ENCODE results near the gene PLA2G2E.

PLA2G2E gene

DNA sequence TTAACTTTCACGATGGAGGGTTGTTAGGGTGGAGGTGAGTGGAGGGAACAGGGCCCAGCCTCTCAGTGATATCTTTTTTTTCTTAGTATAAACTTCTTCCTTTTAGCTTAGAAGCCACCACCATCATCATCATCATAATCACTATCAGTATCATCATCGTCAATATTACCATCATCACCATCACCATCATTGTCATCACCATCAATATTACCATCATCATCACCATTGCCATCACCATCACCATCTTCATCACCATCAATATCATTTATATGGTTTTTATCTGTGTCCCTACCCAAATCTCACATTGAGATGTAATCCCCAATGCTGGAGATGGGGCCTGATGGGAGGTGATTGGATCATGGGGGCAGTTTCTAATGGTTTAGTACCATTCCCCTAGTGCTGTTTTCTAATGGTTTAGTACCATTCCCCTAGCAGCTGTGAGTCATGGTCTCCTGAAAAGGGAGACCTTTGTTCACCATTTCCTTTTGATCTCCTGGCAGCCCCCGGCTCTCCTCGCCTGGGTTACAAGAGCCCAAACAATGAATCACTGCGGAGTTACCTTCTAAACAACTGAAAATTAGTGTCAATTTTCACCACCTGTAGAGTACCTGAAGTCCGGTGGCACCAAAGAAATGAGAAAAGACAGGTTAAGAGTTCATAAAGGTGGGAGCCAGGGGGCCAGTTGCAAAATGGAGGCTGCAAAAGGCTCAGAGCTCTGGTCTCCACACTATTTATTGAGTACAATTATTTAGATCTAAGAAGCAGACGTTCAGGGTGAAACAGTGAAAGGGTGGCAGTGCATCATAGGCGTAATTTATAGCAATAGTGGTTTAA, 3.1 kb upstream of the PLA2G2E start:
- DNase-seq, result no peak

- no peak for DNase-seq
Measured at GRCh38 chr1:19925342-19926070, 2.1 kb upstream of the PLA2G2E start.

- DNase-seq, result no peak
Measured at GRCh38 chr1:19923953-19924346, 533 bp upstream of the PLA2G2E start.

DNA sequence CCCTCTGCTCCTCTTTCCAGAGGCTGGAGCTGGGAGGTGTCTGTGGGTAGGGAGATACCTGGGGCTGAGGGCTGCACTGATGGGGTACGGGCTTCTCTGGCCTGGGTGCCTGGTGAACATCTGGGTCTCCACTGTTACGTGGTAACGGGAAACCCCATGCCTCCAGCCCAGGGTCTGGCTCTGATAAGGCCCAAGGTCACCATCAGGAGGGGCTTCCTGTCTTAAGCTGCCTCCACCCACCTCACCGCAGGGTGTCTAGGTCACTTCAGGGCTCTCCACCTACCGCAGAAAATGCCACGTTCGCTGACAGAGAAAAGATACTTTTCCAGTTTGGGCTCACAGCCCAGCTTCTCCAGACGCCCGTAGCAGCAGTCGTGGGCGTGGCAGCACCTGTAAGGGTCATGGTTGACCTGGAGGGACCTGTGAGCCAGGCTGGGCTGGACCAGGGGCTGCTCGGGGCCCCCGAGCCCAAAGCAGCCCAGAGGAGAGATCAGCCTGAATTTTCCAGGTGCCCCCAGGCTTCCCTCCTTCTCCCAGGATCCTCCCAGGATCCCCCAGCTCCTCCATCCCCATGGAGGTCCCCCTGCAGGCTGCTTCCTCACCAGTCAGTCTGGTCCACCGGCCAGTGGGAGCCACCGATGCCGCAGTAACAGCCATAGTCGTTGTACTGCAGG, 1.3 kb downstream of the PLA2G2E start:
- no peak for DNase-seq

- no peak for DNase-seq
Measured at GRCh38 chr1:19921310-19921709, 2.1 kb downstream of the PLA2G2E start.

GRCh38 chr1:19920132-19920710, 3.2 kb downstream of the PLA2G2E start:
- DNase-seq, result no peak

- peak; percentile 84 for DNase-seq
Measured at GRCh38 chr1:19918057-19918456, 5.4 kb downstream of the PLA2G2E start.

GRCh38 chr1:19910650-19911049, 12.8 kb downstream of the PLA2G2E start:
- no peak for DNase-seq

DNA sequence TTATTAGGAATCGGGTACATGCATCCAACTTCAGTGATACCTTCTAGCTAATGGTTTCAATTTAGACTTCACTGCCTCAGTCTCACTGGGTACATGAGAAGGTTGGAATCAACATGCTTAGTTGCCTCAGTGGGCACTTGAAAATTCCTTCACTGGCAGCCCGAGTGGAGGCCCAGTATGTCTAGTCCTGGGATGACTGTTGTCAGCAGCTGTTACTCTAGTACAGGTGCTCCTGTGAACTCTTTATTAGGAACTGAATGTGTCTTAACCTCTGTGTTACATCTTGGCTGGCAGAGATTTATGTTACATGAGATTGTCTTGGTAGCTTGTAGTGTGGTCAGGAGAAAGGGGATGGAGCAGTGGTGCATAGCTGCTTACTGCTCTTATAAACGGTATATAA, 13.4 kb downstream of the PLA2G2E start:
- DNase-seq, result no peak

DNA sequence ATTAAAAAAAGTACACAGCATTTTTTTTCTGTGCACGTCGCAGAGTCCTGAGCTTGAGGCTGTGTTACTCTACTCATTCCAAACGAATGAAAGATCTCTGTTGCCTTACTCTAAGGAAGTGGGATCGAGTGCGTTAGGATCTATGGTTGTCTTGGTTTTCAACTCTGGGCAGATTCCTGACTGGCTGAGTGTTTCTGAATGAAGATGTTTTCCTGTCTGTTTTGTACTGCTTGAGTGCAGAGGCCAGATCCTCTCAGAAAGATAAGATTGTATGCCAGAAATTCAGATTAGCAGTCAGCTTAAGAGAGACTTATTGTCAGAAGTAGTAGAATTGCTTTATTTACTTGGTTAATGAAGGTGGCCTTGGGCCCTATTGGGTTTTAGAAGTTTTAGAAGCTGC, 14.0 kb downstream of the PLA2G2E start:
- no peak for DNase-seq

- no peak for DNase-seq
Measured at GRCh38 chr1:19907456-19907855, 16.0 kb downstream of the PLA2G2E start.

- DNase-seq, result no peak
Measured at GRCh38 chr1:19903621-19904020, 19.8 kb downstream of the PLA2G2E start.

DNA sequence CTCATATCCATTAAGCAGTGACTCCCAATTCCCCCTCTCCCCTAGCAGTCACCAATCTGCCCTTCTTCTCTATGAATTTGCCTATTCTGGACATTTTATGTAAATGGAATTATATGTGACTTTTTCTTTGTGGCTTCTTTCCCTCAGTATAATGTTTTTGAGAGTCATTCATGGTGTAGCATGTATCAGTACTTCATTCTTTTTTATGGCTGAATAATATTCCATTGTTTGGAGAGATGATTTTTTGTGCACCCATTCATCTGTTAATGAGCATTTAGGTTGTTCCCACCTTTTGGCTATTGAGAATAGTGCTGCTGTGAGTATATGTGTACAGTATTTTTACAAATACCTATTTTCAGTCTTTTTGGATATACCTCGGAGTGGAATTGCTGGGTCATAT, 21.8 kb downstream of the PLA2G2E start:
- no peak for DNase-seq

DNA sequence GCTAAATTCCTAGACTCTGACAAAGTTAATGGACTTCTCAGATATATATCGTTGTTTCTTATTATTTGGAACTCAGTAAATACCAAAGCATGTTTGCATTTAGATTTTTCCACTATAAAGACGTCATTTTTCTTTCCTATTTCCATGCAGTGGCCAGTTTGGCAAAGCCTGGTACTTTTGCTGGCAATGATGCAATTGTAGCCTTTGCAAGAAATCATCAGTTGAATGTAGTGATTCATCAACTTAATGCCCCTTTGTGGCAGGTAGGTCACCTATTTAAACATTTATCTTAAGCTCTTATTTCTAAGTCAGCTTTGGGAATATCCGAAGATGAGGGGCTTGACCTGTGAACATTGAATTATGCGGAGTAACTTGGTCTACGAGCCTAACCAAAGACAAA, 29.2 kb downstream of the PLA2G2E start:
- DNase-seq, result no peak

- no peak for DNase-seq
Measured at GRCh38 chr1:19893687-19894086, 29.7 kb downstream of the PLA2G2E start.

- DNase-seq, result no peak
Measured at GRCh38 chr1:19892628-19893168, 30.7 kb downstream of the PLA2G2E start.

- no peak for DNase-seq
Measured at GRCh38 chr1:19892129-19892528, 31.3 kb downstream of the PLA2G2E start.

DNA sequence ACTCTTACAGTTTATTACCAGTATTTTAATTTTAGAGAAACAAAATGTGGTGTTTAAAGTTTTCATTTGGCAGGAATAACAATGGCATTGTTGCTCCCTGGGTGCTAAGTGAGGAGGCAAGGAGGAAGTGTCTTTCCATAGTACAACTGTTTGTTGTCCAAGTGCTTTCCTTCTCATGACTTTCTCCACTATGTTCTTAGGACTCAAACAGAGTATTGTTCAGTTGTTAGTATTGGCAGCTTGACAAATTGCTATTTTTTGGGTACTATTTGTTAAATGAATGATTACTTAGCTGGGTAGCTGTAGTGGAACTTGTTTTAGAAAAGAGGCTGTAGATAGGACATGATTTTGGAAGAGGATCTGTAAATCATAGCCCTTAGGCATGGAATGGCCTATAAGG, 33.8 kb downstream of the PLA2G2E start:
- DNase-seq, result no peak

GRCh38 chr1:19888112-19888511, 35.3 kb downstream of the PLA2G2E start:
- no peak for DNase-seq

- DNase-seq, result no peak
Measured at GRCh38 chr1:19885821-19886220, 37.6 kb downstream of the PLA2G2E start.

DNA sequence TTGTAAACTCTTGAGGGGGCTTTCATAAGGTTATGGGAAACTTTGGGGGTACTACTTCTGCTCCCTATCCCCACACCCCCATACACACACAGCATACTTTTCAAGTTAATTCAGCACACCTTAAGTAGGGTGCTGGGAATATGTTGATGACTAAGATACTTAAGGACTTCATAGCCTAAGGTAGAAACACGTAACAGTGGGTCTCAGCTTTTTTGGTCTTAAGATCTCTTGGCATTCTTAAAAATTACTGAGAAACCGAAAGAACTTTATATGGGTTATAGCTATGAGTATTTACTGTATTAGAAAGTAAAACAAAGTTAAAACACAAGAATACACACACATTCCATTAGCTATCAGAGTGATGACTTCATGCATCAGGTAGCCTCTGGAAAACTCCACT, 39.1 kb downstream of the PLA2G2E start:
- DNase-seq, result no peak

DNA sequence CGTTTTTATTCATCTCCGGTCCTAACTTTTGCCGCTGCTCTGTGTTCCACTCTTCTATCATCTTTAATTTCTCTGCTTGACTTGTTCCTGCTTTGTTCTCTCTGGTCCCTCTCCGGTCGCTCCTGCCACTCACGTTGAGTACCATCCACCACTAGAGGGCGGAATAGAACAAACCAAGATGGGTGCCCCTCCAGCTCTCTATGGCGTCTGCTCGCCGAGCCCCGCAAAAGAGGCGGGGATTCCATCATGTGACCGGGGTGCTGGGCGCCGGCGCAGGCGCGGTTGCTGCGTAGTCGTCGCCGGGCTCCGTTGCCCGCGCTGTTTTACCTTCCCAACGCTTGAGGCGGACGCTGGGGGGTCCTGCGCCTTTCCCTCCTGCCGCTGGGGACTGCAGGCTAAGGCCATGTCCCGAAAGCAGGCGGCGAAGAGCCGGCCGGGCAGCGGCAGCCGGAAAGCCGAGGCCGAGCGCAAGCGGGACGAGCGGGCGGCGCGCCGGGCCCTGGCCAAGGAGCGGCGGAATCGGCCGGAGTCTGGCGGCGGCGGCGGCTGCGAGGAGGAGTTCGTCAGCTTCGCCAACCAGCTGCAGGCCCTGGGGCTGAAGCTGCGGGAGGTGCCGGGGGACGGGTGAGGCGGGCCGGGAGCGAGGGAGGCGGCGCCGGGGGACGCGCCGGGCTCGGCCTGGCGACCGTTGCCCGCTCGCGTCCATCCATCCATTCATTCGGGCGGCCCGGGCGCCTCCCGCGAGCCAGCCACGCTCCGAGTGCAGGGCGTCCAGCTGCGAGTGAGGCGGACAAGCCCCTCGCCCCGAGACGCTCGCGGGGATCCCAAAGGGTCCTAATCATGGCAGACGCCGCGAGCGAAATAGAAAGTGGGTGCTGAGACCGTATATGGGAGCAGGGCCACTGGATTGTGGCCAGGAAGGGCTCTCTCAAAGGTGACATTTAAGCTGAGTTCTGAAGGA, 41.0 kb downstream of the PLA2G2E start, which contains the start of gene OTUD3:
TSS of gene OTUD3 (plus strand) at position 285 of the 961 bp plus-strand sequence. CDS start at position 404, 119 bp downstream.
- DNase-seq, result peak; percentile 97

All from fibroblast of upper back skin (primary cell).